Trophoblast cell (in vitro differentiated cells and primary cell): ENCODE data around the gene RABL6.
A peak's percentile ranks its signal among the peaks of the same experiment; 100 is the strongest.

Source experiments
- DNase-seq, 2 donors: peaks; one replicate each; pipeline ENCODE4 v3.0.0-alpha.2; 2016
- H2AFZ ChIP-seq: 2 replicates; pipeline ENCODE4 v1.6.1; 2013; ENCODE audit warnings: low read length, moderate library complexity, mild to moderate bottlenecking; ENCODE audit not compliant: insufficient read depth, poor library complexity
- H2AK5ac ChIP-seq: 2 replicates; pipeline ENCODE4 v1.6.1; 2013; ENCODE audit warnings: mild to moderate bottlenecking, low read length
- H2BK120ac ChIP-seq: 2 replicates; pipeline ENCODE4 v1.6.1; 2013; ENCODE audit warnings: low read length, mild to moderate bottlenecking, moderate library complexity; ENCODE audit not compliant: insufficient read depth, poor library complexity
- H2BK12ac ChIP-seq: 2 replicates; pipeline ENCODE4 v1.6.1; 2013; ENCODE audit warnings: mild to moderate bottlenecking, low read length, moderate library complexity
- H2BK5ac ChIP-seq: 2 replicates; pipeline ENCODE4 v1.6.1; 2013; ENCODE audit warnings: low read length, low read depth, moderate library complexity, mild to moderate bottlenecking; ENCODE audit not compliant: poor library complexity
- H3K14ac ChIP-seq: 2 replicates; pipeline ENCODE4 v1.6.1; 2013; ENCODE audit warnings: mild to moderate bottlenecking, low read length
- H3K18ac ChIP-seq: 2 replicates; pipeline ENCODE4 v1.6.1; 2013; ENCODE audit warnings: mild to moderate bottlenecking, low read length
- H3K23ac ChIP-seq: 2 replicates; pipeline ENCODE4 v1.6.1; 2013; ENCODE audit warnings: low read length
- H3K27ac ChIP-seq: 2 replicates; pipeline ENCODE4 v1.5.1; 2013; ENCODE audit warnings: low read depth, mild to moderate bottlenecking, inconsistent platforms, low read length, moderate library complexity
- H3K27me3 ChIP-seq: 2 replicates; pipeline ENCODE4 v1.6.1; 2013; ENCODE audit warnings: inconsistent platforms, mild to moderate bottlenecking, low read length, moderate library complexity; ENCODE audit not compliant: insufficient read depth
- H3K36me3 ChIP-seq, 2 experiments: 1 replicate in 1 of 2; 2 replicates in 1 of 2; pipeline ENCODE4 v1.6.1; 2013; ENCODE audit warnings: low read length in 2 of 2, mild to moderate bottlenecking in 2 of 2, moderate library complexity in 1 of 2; ENCODE audit not compliant: insufficient read depth in 2 of 2, control insufficient read depth in 1 of 2
- H3K4ac ChIP-seq: 2 replicates; pipeline ENCODE4 v1.6.1; 2013; ENCODE audit warnings: low read depth, mild to moderate bottlenecking, low read length, moderate library complexity
- H3K4me1 ChIP-seq, 2 experiments: 1 replicate in 1 of 2; 2 replicates in 1 of 2; pipeline ENCODE4 v1.6.1; 2013; ENCODE audit warnings: low read length in 2 of 2, mild to moderate bottlenecking in 2 of 2, moderate library complexity in 1 of 2; ENCODE audit not compliant: insufficient read depth in 2 of 2, control insufficient read depth in 1 of 2
- H3K4me2 ChIP-seq: 2 replicates; pipeline ENCODE4 v1.6.1; 2013; ENCODE audit warnings: inconsistent platforms, mild to moderate bottlenecking, low read length, moderate library complexity
- H3K4me3 ChIP-seq: 2 replicates; pipeline ENCODE4 v1.5.1; 2013; ENCODE audit warnings: mild to moderate bottlenecking, low read depth, low read length, inconsistent platforms
- H3K79me1 ChIP-seq: one replicate; pipeline ENCODE4 v1.6.1; 2013; ENCODE audit warnings: low read length
- H3K79me2 ChIP-seq: 2 replicates; pipeline ENCODE4 v1.6.1; 2013; ENCODE audit warnings: low read length, mild to moderate bottlenecking; ENCODE audit not compliant: control insufficient read depth, insufficient read depth, poor library complexity
- H3K9ac ChIP-seq: 2 replicates; pipeline ENCODE4 v1.6.1; 2013; ENCODE audit warnings: mild to moderate bottlenecking, low read length
- H3K9me3 ChIP-seq: 2 replicates; pipeline ENCODE4 v1.6.1; 2013; ENCODE audit warnings: low read depth, mild to moderate bottlenecking, control low read depth, inconsistent platforms, low read length; ENCODE audit not compliant: insufficient read depth
- H4K12ac ChIP-seq: 2 replicates; pipeline ENCODE4 v1.6.1; 2013; ENCODE audit warnings: low read depth, mild to moderate bottlenecking, low read length, moderate library complexity
- H4K8ac ChIP-seq: 2 replicates; pipeline ENCODE4 v1.6.1; 2013; ENCODE audit warnings: low read depth, mild to moderate bottlenecking, low read length, moderate library complexity
- H4K91ac ChIP-seq: one replicate; pipeline ENCODE4 v1.6.1; 2013; ENCODE audit warnings: low read depth, mild to moderate bottlenecking, low read length, moderate library complexity
- WGBS: extraction: QIAGEN DNeasy Blood & Tissue Kit; methylation state at CpG from one replicate; pipeline ENCODE4 v1.1.7; 2013; ENCODE audit warnings: missing lambda C conversion rate; ENCODE audit not compliant: insufficient read length, insufficient coverage; ENCODE audit errors: extremely low coverage; 5-methylcytosine and 5-hydroxymethylcytosine counted together

Gene RABL6

GRCh38 chr9:136857166-136857565, 49.4 kb downstream of the RABL6 start:
- Histone ChIP-seq H3K14ac (no peak overlapping the region), H3K4ac (no peak overlapping the region), H3K23ac (no peak overlapping the region), H3K18ac (no peak overlapping the region), H4K8ac (no peak overlapping the region), H2AFZ (no peak overlapping the region), H2BK120ac (no peak overlapping the region), H3K79me1 (no peaks in the 10 kb centered on the region), H2BK5ac (no peak overlapping the region), H3K9ac (no peak overlapping the region), H2BK12ac (no peak overlapping the region), H3K4me3 (no peak overlapping the region), H3K4me1 (peaks cover 3 to 8% of the 10 kb centered on the region in 2 experiments), H3K36me3 (peaks cover 37% of the 10 kb centered on the region in 2 experiments), H3K27ac (no peak overlapping the region), H3K27me3 (no peaks in the 10 kb centered on the region), H4K91ac (no peak overlapping the region), H3K9me3 (peaks cover 3% of the 10 kb centered on the region), H4K12ac (no peak overlapping the region), H3K4me2 (no peak overlapping the region), H3K79me2 (no peaks in the 10 kb centered on the region), H2AK5ac (no peak overlapping the region)
- WGBS: no CpG with 5 or more reads among the region's 19 CpGs
- no peak for DNase-seq

GRCh38 chr9:136857581-136858412, 50.0 kb downstream of the RABL6 start:
- DNase-seq: no peak
- Histone ChIP-seq H4K12ac (no peak overlapping the region), H3K27me3 (no peaks in the 10 kb centered on the region), H3K36me3 (peaks cover 43 to 44% of the 10 kb centered on the region in 2 experiments), H3K4ac (no peak overlapping the region), H3K23ac (no peak overlapping the region), H3K79me2 (no peaks in the 10 kb centered on the region), H4K8ac (no peak overlapping the region), H3K4me3 (no peak overlapping the region), H2BK120ac (no peak overlapping the region), H3K4me2 (no peak overlapping the region), H2BK5ac (no peak overlapping the region), H2AFZ (no peak overlapping the region), H4K91ac (no peak overlapping the region), H3K9me3 (peaks cover 3% of the 10 kb centered on the region), H3K18ac (no peak overlapping the region), H3K27ac (no peak overlapping the region), H3K9ac (no peak overlapping the region), H3K4me1 (peaks cover 3 to 8% of the 10 kb centered on the region in 2 experiments), H3K14ac (no peak overlapping the region), H2AK5ac (no peak overlapping the region), H3K79me1 (no peaks in the 10 kb centered on the region), H2BK12ac (no peak overlapping the region)
- no CpG with 5 or more reads among the region's 29 CpGs for WGBS

GRCh38 chr9:136858452-136858843, 50.7 kb downstream of the RABL6 start:
- H2BK120ac ChIP-seq: no peak overlapping the region
- DNase-seq: no peak
- no peak overlapping the region for H3K18ac ChIP-seq
- H4K12ac ChIP-seq: no peak overlapping the region
- H3K4me2 ChIP-seq: no peak overlapping the region
- H3K36me3 ChIP-seq: peaks cover 49 to 50% of the 10 kb centered on the region in 2 experiments
- no peak overlapping the region for H3K23ac ChIP-seq
- no peaks in the 10 kb centered on the region for H3K79me2 ChIP-seq
- no peak overlapping the region for H2BK12ac ChIP-seq
- peaks cover 3 to 8% of the 10 kb centered on the region in 2 experiments for H3K4me1 ChIP-seq
- no CpG with 5 or more reads among the region's 15 CpGs for WGBS
- H2AFZ ChIP-seq: no peak overlapping the region
- no peak overlapping the region for H3K27ac ChIP-seq
- no peak overlapping the region for H2AK5ac ChIP-seq
- no peak overlapping the region for H2BK5ac ChIP-seq
- H3K27me3 ChIP-seq: no peaks in the 10 kb centered on the region
- H3K4ac ChIP-seq: no peak overlapping the region
- H4K8ac ChIP-seq: no peak overlapping the region
- no peak overlapping the region for H4K91ac ChIP-seq
- H3K9me3 ChIP-seq: no peaks in the 10 kb centered on the region
- H3K9ac ChIP-seq: no peak overlapping the region
- H3K79me1 ChIP-seq: no peaks in the 10 kb centered on the region
- no peak overlapping the region for H3K4me3 ChIP-seq
- no peak overlapping the region for H3K14ac ChIP-seq

- peaks cover 3 to 8% of the 10 kb centered on the region in 2 experiments for H3K4me1 ChIP-seq
- H3K36me3 ChIP-seq: peaks cover 55% of the 10 kb centered on the region in 2 experiments
- H3K4ac ChIP-seq: no peak overlapping the region
- no peaks in the 10 kb centered on the region for H3K9me3 ChIP-seq
- H2AFZ ChIP-seq: no peak overlapping the region
- no peak overlapping the region for H3K27ac ChIP-seq
- no peak overlapping the region for H3K9ac ChIP-seq
- no peak overlapping the region for H3K23ac ChIP-seq
- H2AK5ac ChIP-seq: no peak overlapping the region
- no peaks in the 10 kb centered on the region for H3K79me1 ChIP-seq
- WGBS: no CpG with 5 or more reads among the region's 20 CpGs
- no peak overlapping the region for H4K8ac ChIP-seq
- H3K18ac ChIP-seq: no peak overlapping the region
- no peak overlapping the region for H2BK120ac ChIP-seq
- H3K27me3 ChIP-seq: no peaks in the 10 kb centered on the region
- no peak for DNase-seq
- no peak overlapping the region for H3K14ac ChIP-seq
- no peaks in the 10 kb centered on the region for H3K79me2 ChIP-seq
- no peak overlapping the region for H2BK12ac ChIP-seq
- H3K4me3 ChIP-seq: no peak overlapping the region
- H3K4me2 ChIP-seq: no peak overlapping the region
- no peak overlapping the region for H2BK5ac ChIP-seq
- H4K91ac ChIP-seq: no peak overlapping the region
- H4K12ac ChIP-seq: peak overlapping the region; percentile 32
Measured at GRCh38 chr9:136858844-136859757, 51.4 kb downstream of the RABL6 start.
